Smooth muscle cell (in vitro differentiated cells): ENCODE results near the gene NOL8. TPM values are rescaled to one million over a fixed set of nuclear protein-coding genes. Genes with fewer than 3 reads are reported as not detected.

Experiments
- DNase-seq: peaks from one replicate; lab custom pipeline; 2025; ENCODE audit not compliant: unreplicated experiment; lab: John Stamatoyannopoulos, UW
- H2AFZ ChIP-seq: fragments of 200-600 bp; sonication (generic); 2 replicates; pipeline ENCODE4 v1.6.0; 2016; ENCODE audit warnings: antibody characterized with exemption, low read depth, mild to moderate bottlenecking
- H3F3A ChIP-seq: fragments of 200-600 bp; sonication (generic); 2 replicates; pipeline ENCODE4 v1.6.0; 2017; ENCODE audit warnings: antibody characterized with exemption, low read depth
- H3K27ac ChIP-seq: fragments of 200-600 bp; sonication (generic); 2 replicates; pipeline ENCODE4 v1.5.1; 2016; ENCODE audit warnings: low read depth, mild to moderate bottlenecking
- H3K27me3 ChIP-seq: fragments of 200-600 bp; sonication (generic); 2 replicates; pipeline ENCODE4 v1.6.1; 2016; ENCODE audit warnings: low read depth, mild to moderate bottlenecking
- H3K36me3 ChIP-seq: fragments of 200-600 bp; sonication (generic); 2 replicates; pipeline ENCODE4 v1.5.1; 2016; ENCODE audit warnings: low read depth
- H3K4me1 ChIP-seq: fragments of 200-600 bp; sonication (generic); 2 replicates; pipeline ENCODE4 v1.5.1; 2016; ENCODE audit warnings: low read depth
- H3K4me2 ChIP-seq: fragments of 200-600 bp; sonication (generic); 2 replicates; pipeline ENCODE4 v1.6.0; 2016; ENCODE audit warnings: mild to moderate bottlenecking
- H3K4me3 ChIP-seq: fragments of 200-600 bp; sonication (generic); 2 replicates; pipeline ENCODE4 v1.5.1; 2016; ENCODE audit warnings: mild to moderate bottlenecking
- H3K79me2 ChIP-seq: fragments of 200-600 bp; sonication (generic); 2 replicates; pipeline ENCODE4 v1.6.0; 2016; ENCODE audit warnings: low read depth, mild to moderate bottlenecking
- H3K9ac ChIP-seq: fragments of 200-600 bp; sonication (generic); 2 replicates; pipeline ENCODE4 v1.6.0; 2016; ENCODE audit warnings: low read depth
- H3K9me3 ChIP-seq: fragments of 200-600 bp; sonication (generic); replicated peaks from 2 replicates; pipeline ENCODE4 v1.5.1; 2016; ENCODE audit warnings: low read depth
- H4K20me1 ChIP-seq: fragments of 200-600 bp; sonication (generic); 2 replicates; pipeline ENCODE4 v1.6.0; 2016; ENCODE audit warnings: low read depth
- WGBS: methylation state at CpG from one replicate; pipeline ENCODE4 v1.1.7; 2016; ENCODE audit warnings: low lambda C conversion rate; 5-methylcytosine and 5-hydroxymethylcytosine counted together
- polyA plus RNA-seq: library from polyadenylated mRNA; unstranded; fragments of >200 nt; fragmentation: Nextera tagmentation; extraction: Ambion mirVana; gene quantifications from 2 replicates; pipeline ENCODE4 v1.2.1, GENCODE V29; 2016
- total RNA-seq: library from RNA; depleted of rRNA; stranded (reverse); fragments of >200 nt; gene quantifications from 2 replicates; pipeline ENCODE4 v1.2.3, GENCODE V29; 2014
- TF ChIP-seq, protein P1 (sequence below): fragments of 200-600 bp; sonication (generic); IDR thresholded peaks from 2 replicates; pipeline ENCODE4 v1.5.1; 2017; ENCODE audit warnings: borderline replicate concordance, mild to moderate bottlenecking, antibody characterized with exemption; ENCODE audit not compliant: insufficient read depth, poor library complexity, severe bottlenecking

NOL8 gene
- total and polyA plus RNA-seq, 2 experiments from 2014 or later: 15.1 to 21.3 TPM

DNA sequence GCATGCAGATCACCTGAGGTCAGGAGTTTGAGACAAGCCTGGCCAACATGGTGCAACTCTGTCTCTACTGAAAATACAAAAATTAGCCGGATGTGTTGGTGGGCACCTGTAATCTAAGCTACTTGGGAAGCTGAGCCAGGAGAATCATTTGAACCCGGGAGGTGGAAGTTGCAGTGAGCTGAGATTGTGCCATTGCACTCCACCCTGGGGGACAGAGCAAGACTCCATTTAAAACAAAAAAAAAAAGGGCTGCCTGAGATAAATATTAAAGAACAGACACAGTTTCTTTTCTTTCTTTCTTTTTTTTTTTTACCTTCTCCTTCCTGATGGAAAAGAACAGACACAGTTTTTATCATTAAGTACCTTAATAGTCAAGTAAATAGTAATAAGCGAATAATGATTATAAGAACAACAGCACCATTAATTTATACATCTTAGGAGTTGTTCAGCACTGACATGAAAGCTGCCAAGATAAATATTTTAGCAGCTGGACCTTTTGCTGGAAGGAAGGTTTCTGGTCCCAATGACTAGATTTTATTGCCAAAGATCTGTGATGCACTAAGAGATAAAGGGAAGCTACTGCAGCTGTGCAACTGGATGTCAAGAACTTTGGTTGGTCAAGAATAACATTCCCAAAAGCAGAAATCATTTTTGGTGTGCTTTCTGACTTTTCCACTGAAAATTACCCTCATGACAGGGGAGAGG, 7.6 kb upstream of the NOL8 start:
- peak overlapping the region; percentile 73 for H3K27ac ChIP-seq
- peaks cover 4% of the 10 kb centered on the region for H3K36me3 ChIP-seq
- H3K9me3 ChIP-seq: no peaks in the 10 kb centered on the region
- H3K4me1 ChIP-seq: no peaks in the 10 kb centered on the region
- H3K9ac ChIP-seq: no peak overlapping the region
- peak overlapping the region; percentile 9 for H2AFZ ChIP-seq
- no peaks in the 10 kb centered on the region for H4K20me1 ChIP-seq
- H3K27me3 ChIP-seq: no peaks in the 10 kb centered on the region
- peaks cover 12% of the 10 kb centered on the region for H3K79me2 ChIP-seq
- TF ChIP-seq, protein P1, sequence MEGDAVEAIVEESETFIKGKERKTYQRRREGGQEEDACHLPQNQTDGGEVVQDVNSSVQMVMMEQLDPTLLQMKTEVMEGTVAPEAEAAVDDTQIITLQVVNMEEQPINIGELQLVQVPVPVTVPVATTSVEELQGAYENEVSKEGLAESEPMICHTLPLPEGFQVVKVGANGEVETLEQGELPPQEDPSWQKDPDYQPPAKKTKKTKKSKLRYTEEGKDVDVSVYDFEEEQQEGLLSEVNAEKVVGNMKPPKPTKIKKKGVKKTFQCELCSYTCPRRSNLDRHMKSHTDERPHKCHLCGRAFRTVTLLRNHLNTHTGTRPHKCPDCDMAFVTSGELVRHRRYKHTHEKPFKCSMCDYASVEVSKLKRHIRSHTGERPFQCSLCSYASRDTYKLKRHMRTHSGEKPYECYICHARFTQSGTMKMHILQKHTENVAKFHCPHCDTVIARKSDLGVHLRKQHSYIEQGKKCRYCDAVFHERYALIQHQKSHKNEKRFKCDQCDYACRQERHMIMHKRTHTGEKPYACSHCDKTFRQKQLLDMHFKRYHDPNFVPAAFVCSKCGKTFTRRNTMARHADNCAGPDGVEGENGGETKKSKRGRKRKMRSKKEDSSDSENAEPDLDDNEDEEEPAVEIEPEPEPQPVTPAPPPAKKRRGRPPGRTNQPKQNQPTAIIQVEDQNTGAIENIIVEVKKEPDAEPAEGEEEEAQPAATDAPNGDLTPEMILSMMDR: no peak
- no peak for DNase-seq
- peaks cover 10% of the 10 kb centered on the region for H3F3A ChIP-seq
- H3K4me2 ChIP-seq: peak overlapping the region; percentile 42
- no peak overlapping the region for H3K4me3 ChIP-seq
- WGBS: 92% methylated on average over 3 of the region's 3 CpGs

DNA sequence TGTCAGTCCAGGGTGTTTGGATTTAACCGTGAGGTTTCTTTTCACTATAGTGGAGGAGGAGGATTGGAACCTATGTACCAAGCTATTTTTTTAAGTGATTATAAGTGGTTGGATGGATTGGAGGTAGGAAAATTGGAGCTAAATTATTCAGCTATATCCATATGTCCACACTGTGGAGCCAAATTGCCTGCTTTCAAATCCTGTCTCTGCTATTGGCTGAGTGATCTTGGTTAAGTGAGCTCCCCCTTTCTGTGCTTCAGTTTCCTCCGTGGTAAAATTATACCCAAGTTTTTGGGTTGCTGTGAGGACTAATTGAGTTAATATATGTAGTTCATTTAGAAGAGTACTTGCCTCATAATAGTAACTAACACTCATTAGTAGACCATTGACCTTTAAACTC, 3.1 kb upstream of the NOL8 start:
- H3F3A ChIP-seq: peaks cover 5% of the 10 kb centered on the region
- no peak overlapping the region for H2AFZ ChIP-seq
- TF ChIP-seq, protein P1: peak; percentile 36
- no peaks in the 10 kb centered on the region for H4K20me1 ChIP-seq
- H3K9me3 ChIP-seq: no peaks in the 10 kb centered on the region
- no peak for DNase-seq
- no peak overlapping the region for H3K4me3 ChIP-seq
- H3K27ac ChIP-seq: no peak overlapping the region
- H3K36me3 ChIP-seq: no peaks in the 10 kb centered on the region
- H3K79me2 ChIP-seq: peaks cover 29% of the 10 kb centered on the region
- H3K9ac ChIP-seq: no peak overlapping the region
- H3K4me2 ChIP-seq: peak overlapping the region; percentile 98
- 34% methylated on average over 2 of the region's 2 CpGs for WGBS
- H3K4me1 ChIP-seq: peaks cover 19% of the 10 kb centered on the region
- H3K27me3 ChIP-seq: no peaks in the 10 kb centered on the region

- peak overlapping the region; percentile 3 for H3K4me3 ChIP-seq
- H2AFZ ChIP-seq: no peak overlapping the region
- DNase-seq: no peak
- no peaks in the 10 kb centered on the region for H3K27me3 ChIP-seq
- H3K9ac ChIP-seq: no peak overlapping the region
- H3K4me1 ChIP-seq: peaks cover 19% of the 10 kb centered on the region
- no peaks in the 10 kb centered on the region for H3K9me3 ChIP-seq
- peaks cover 4% of the 10 kb centered on the region for H3F3A ChIP-seq
- H3K36me3 ChIP-seq: no peaks in the 10 kb centered on the region
- H3K27ac ChIP-seq: no peak overlapping the region
- TF ChIP-seq, protein P1: no peak
- peak overlapping the region; percentile 98 for H3K4me2 ChIP-seq
- peaks cover 29% of the 10 kb centered on the region for H3K79me2 ChIP-seq
- H4K20me1 ChIP-seq: no peaks in the 10 kb centered on the region
- WGBS: 70% methylated on average over 2 of the region's 2 CpGs
Measured at GRCh38 chr9:92327283-92327850, 2.2 kb upstream of the NOL8 start.
